Ascending aorta (tissue), 2 donors: ENCODE measurements around the gene ARMH4. TPM values are rescaled to one million over a fixed set of nuclear protein-coding genes. Genes with fewer than 3 reads are reported as not detected.
A peak's percentile ranks its signal among the peaks of the same experiment; 100 is the strongest.

Source experiments
- DNase-seq, 2 donors: peaks; one replicate each; pipeline ENCODE4 v3.0.0-alpha.2; 2019; ENCODE audit warnings: low spot score in 2 of 2
- H3K27ac ChIP-seq, 2 donors: fragments of 200-600 bp; sonication (generic); one replicate each; pipeline ENCODE4 v1.5.1; 2016 to 2017; ENCODE audit warnings: mild to moderate bottlenecking in 1 of 2
- H3K27me3 ChIP-seq: fragments of 200-600 bp; sonication (generic); one replicate; pipeline ENCODE4 v1.5.1; 2017
- H3K36me3 ChIP-seq, 2 donors: fragments of 200-600 bp; sonication (generic); one replicate each; pipeline ENCODE4 v1.5.1; 2016
- H3K4me1 ChIP-seq, 2 donors: fragments of 200-600 bp; sonication (generic); one replicate each; pipeline ENCODE4 v1.5.1; 2016 to 2017; ENCODE audit warnings: mild to moderate bottlenecking in 1 of 2
- H3K4me3 ChIP-seq, 2 donors: fragments of 200-600 bp; sonication (generic); one replicate each; pipeline ENCODE4 v1.5.1; 2016 to 2017; ENCODE audit warnings: mild to moderate bottlenecking in 1 of 2
- H3K9me3 ChIP-seq, 2 donors: fragments of 200-600 bp; sonication (generic); one replicate each; pipeline ENCODE4 v1.5.1; 2016
- intact Hi-C: fragments of 100-400 bp; cut with DNase I; formaldehyde crosslinking; loops from one replicate; pipeline ENCODE4 v1.15.1; 2023
- total RNA-seq: library from RNA; depleted of rRNA; stranded (reverse); fragments of >200 nt; gene quantifications from one replicate; pipeline ENCODE4 v1.1.0, GENCODE V29; 2016
- TF ChIP-seq, protein P1 (sequence below), 3 experiments: fragments of 200-600 bp in 2 of 3; fragments of 450-650 bp in 1 of 3; sonication (generic) in 2 of 3; IDR thresholded peaks; one replicate each; pipeline ENCODE4 v1.5.1; 2016 to 2019; ENCODE audit warnings: antibody characterized with exemption in 3 of 3, mild to moderate bottlenecking in 1 of 3, moderate library complexity in 1 of 3

ARMH4 gene
- total RNA-seq, 1 donor from 2014 or later: 3.8 TPM

DNA sequence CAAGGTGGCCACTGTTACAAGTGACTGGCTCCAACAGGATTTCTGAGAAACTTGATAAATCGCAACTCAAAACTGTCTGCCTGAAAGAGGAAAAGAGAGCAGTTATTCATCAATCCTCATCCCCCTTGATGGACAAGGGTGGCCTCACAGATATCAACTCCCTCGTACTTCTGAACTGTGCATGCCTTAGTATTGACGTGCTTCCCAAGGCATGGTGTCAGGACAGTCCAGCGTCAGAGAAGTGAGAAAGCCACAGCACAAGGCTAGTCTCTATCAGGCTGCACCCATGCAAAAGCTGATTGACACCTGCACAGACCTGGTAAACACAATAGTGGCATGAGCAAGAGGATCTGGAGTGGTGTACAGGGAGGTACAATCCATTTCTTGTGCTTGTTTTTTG lies 160.7 kb downstream of the ARMH4 start:
- Histone ChIP-seq H3K36me3 (no peaks in the 10 kb centered on the region), H3K27me3 (no peaks in the 10 kb centered on the region), H3K9me3 (no peaks in the 10 kb centered on the region), H3K4me1 (peaks cover 0 to 3% of the 10 kb centered on the region in 2 donors), H3K27ac (no peak overlapping the region), H3K4me3 (no peak overlapping the region)
- TF ChIP-seq, protein P1, sequence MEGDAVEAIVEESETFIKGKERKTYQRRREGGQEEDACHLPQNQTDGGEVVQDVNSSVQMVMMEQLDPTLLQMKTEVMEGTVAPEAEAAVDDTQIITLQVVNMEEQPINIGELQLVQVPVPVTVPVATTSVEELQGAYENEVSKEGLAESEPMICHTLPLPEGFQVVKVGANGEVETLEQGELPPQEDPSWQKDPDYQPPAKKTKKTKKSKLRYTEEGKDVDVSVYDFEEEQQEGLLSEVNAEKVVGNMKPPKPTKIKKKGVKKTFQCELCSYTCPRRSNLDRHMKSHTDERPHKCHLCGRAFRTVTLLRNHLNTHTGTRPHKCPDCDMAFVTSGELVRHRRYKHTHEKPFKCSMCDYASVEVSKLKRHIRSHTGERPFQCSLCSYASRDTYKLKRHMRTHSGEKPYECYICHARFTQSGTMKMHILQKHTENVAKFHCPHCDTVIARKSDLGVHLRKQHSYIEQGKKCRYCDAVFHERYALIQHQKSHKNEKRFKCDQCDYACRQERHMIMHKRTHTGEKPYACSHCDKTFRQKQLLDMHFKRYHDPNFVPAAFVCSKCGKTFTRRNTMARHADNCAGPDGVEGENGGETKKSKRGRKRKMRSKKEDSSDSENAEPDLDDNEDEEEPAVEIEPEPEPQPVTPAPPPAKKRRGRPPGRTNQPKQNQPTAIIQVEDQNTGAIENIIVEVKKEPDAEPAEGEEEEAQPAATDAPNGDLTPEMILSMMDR (IDR thresholded peaks at IDR 0.05): no peak
- DNase-seq: no peak
- intact Hi-C loops: no loop called here

GRCh38 chr14:57988445-57988844 lies 163.6 kb downstream of the ARMH4 start:
- intact Hi-C loops: no loop called here
- H3K4me1 ChIP-seq: peaks cover 0 to 3% of the 10 kb centered on the region in 2 donors
- no peak for DNase-seq
- no peaks in the 10 kb centered on the region for H3K27me3 ChIP-seq
- H3K36me3 ChIP-seq: no peaks in the 10 kb centered on the region
- H3K27ac ChIP-seq: no peak overlapping the region
- H3K9me3 ChIP-seq: no peaks in the 10 kb centered on the region
- TF ChIP-seq, protein P1 (IDR thresholded peaks at IDR 0.05): no peak
- H3K4me3 ChIP-seq: no peak overlapping the region

DNA sequence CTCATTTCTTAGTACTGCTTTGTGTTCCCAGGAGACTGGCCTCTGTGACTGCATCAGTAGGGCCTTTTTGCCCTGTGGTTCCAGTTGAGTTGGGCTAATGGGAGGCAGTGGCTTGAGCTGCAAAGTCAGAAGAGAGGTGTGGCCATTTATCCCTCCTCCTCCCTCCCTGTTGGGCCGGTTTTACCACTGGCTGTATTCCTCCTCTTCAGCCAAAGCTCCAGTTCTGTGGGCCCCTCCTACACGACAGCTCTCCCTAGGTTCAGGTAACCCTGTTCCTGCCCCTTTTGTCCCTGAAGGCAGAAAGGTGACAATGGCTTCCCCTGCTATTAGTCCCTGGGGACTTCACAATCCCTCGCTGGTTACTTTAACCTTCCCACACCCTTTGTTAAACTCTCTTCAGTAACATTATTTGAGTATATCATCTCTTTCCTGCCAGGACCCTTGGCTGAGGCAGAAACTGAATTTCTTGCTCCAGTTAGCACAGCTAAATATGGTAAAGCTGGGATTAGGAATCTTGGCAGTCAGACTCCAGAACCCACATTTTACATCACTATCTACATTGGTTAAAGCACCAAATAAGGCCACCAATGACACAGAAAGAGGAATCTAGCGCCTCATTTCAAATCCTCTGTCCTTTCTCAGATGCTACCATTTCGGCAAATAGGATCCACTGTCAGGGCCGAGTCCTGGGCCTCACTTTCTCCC lies 164.3 kb downstream of the ARMH4 start:
- no peaks in the 10 kb centered on the region for H3K36me3 ChIP-seq
- H3K4me1 ChIP-seq: peaks cover 0 to 3% of the 10 kb centered on the region in 2 donors
- no peak overlapping the region for H3K4me3 ChIP-seq
- H3K9me3 ChIP-seq: no peaks in the 10 kb centered on the region
- intact Hi-C loops: no loop called here
- DNase-seq: no peak
- TF ChIP-seq, protein P1 (IDR thresholded peaks at IDR 0.05): no peak
- H3K27me3 ChIP-seq: no peaks in the 10 kb centered on the region
- H3K27ac ChIP-seq: peak overlapping the region; percentile 11 to 33

- H3K9me3 ChIP-seq: no peaks in the 10 kb centered on the region
- no peaks in the 10 kb centered on the region for H3K27me3 ChIP-seq
- peaks cover 0 to 3% of the 10 kb centered on the region in 2 donors for H3K4me1 ChIP-seq
- DNase-seq: no peak
- TF ChIP-seq, protein P1 (IDR thresholded peaks at IDR 0.05): no peak
- no peaks in the 10 kb centered on the region for H3K36me3 ChIP-seq
- no peak overlapping the region for H3K4me3 ChIP-seq
- intact Hi-C loops: no loop called here
- H3K27ac ChIP-seq: peak overlapping the region in 1 of 2 donors; percentile 33
These were observed 165.0 kb downstream of the ARMH4 start for GRCh38 chr14:57987051-57987450.

DNA sequence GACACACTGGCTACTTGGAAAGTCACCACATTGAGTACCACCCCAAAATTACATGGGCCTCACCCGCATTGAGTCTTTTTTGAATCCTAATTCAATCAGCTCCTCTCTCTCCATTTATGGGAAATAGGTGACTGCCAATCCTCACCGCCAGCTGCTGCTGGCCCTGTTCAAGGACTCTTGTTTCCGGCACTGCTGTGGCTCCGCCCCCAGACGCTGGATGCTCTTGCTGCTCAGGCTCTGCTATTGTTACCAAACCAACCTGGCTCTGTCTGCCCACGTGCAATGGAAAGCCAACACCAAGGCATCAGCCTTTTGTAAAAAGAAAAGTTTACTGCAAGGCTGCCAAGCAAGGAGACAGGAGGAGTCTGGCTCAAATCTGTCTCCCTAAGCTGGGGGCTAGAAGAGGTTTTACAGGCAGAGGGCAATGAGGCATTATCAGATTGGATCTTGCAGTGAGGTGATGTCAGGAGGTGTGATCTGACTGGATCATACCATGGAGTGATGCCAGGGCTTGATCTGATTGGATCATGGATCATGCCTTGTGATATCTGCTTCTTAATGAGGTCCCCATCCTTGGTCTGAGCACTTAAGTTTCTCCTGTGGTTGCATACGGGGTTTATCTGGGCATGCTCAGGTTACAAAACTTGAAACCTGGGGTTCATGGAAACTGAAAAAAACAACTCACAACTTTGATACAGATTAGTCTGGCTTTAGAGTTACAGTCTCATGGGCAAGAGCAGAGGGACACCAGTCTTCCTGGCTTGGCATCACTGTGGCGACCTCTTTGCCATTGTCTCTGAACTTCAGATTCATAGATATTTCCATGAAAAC lies 169.0 kb downstream of the ARMH4 start:
- Histone ChIP-seq H3K4me3 (no peak overlapping the region), H3K4me1 (peaks cover 0 to 1% of the 10 kb centered on the region in 2 donors), H3K9me3 (no peaks in the 10 kb centered on the region), H3K27ac (no peak overlapping the region), H3K36me3 (no peaks in the 10 kb centered on the region), H3K27me3 (no peaks in the 10 kb centered on the region)
- no peak for DNase-seq
- intact Hi-C loops: no loop called here
- TF ChIP-seq, protein P1 (IDR thresholded peaks at IDR 0.05): no peak
